Measurements from ENCODE around the gene ENTHD1. TPM values are rescaled to one million over a fixed set of nuclear protein-coding genes. Genes with fewer than 3 reads are reported as not detected.
"Not testable (repeated sequence)": the region's sequence is repeated elsewhere in the genome, so short reads cannot be mapped to it uniquely, and the experiment has no call there.

ENTHD1 gene
- total and polyA plus RNA-seq, 8 donors, result 0.16 TPM; not detected in 7

DNA sequence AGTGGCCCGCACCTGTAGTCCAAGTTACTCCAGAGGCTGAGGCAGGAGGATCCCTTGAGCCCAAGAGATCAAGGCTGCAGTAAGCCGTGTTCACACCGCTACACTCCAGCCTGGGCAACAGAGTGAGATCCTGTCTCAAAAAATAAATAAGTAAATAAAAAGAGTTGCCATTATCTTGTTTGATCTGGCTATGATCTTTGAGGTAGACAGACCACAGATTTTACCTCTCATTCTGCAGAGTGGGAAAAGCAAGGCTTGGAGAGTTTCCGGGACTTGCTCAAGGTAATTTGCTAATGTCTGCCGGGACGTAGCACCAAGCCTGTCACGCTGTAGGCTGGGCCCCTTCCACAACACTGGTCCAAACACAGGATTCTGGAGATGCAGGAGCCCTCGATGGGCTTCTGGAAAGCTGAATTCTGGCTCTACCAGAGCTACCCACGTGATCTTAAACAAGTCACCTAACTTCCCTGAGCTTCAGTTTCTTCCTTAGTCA lies 14.1 kb upstream of the ENTHD1 start:
- no peaks in the 10 kb centered on the region for H3K4me1 ChIP-seq
- no peak overlapping the region for H3K4me3 ChIP-seq
- TF ChIP-seq, protein P1, sequence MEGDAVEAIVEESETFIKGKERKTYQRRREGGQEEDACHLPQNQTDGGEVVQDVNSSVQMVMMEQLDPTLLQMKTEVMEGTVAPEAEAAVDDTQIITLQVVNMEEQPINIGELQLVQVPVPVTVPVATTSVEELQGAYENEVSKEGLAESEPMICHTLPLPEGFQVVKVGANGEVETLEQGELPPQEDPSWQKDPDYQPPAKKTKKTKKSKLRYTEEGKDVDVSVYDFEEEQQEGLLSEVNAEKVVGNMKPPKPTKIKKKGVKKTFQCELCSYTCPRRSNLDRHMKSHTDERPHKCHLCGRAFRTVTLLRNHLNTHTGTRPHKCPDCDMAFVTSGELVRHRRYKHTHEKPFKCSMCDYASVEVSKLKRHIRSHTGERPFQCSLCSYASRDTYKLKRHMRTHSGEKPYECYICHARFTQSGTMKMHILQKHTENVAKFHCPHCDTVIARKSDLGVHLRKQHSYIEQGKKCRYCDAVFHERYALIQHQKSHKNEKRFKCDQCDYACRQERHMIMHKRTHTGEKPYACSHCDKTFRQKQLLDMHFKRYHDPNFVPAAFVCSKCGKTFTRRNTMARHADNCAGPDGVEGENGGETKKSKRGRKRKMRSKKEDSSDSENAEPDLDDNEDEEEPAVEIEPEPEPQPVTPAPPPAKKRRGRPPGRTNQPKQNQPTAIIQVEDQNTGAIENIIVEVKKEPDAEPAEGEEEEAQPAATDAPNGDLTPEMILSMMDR (IDR thresholded peaks at IDR 0.05), result no peak
- ATAC-seq (no peak), DNase-seq (no peak)
- intact Hi-C loops (cut with DNase I), result no loop called here
- H3K27me3 ChIP-seq, result peaks cover 8 to 65% of the 10 kb centered on the region in 2 donors
- no peaks in the 10 kb centered on the region for H3K9me3 ChIP-seq
- no peaks in the 10 kb centered on the region for H3K36me3 ChIP-seq
- H3K27ac ChIP-seq, result no peak overlapping the region

DNA sequence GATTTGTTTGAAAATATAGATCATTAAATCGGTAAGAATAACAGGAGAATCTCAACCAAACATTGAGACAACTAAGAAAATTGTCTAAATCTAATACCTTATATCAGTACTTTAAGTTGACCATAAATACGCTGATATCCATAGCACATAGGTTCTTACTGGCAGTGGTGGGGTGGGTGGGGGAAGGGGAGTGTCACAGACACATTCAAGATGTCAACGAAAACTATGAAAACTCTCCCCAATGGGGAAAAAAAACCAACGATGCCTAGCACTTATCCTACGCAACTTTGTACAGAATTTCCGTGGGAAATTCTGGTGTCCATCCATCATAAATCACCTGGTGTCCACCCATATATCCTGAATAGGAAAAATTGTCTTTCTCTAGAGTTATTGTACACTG lies 13.5 kb upstream of the ENTHD1 start:
- TF ChIP-seq, protein P1 (IDR thresholded peaks at IDR 0.05), result no peak
- Histone ChIP-seq H3K27me3 (peaks cover 6 to 60% of the 10 kb centered on the region in 2 donors), H3K4me1 (no peaks in the 10 kb centered on the region), H3K36me3 (no peaks in the 10 kb centered on the region), H3K4me3 (no peak overlapping the region), H3K27ac (no peak overlapping the region), H3K9me3 (no peaks in the 10 kb centered on the region)
- intact Hi-C loops (cut with DNase I), result no loop called here
- no peak for DNase-seq
- ATAC-seq, result no peak

DNA sequence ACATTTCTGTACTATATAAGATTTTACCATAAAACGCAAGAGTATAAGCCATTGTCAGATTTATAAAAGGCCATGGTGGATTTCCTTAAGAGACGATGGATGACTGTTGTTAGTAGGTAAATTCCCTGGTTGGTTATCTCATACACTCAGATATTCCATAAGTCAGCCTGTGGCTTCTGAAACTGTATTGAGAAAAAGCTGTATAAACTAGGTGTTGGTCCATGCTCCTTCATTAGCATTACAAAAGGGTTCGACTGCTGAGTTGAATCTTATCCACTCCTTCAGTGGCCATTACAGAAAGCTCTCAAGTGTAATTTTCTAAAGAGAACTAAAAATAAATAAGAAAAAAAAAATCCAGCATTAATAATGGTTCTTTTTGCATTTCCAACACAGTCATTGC lies 12.6 kb upstream of the ENTHD1 start:
- Histone ChIP-seq H3K27ac (no peak overlapping the region), H3K36me3 (no peaks in the 10 kb centered on the region), H3K27me3 (peaks cover 0 to 55% of the 10 kb centered on the region in 2 donors), H3K9me3 (no peaks in the 10 kb centered on the region), H3K4me1 (no peaks in the 10 kb centered on the region), H3K4me3 (no peak overlapping the region)
- DNase-seq (no peak), ATAC-seq (no peak)
- TF ChIP-seq, protein P1 (IDR thresholded peaks at IDR 0.05), result no peak
- intact Hi-C loops (cut with DNase I), result no loop called here

DNA sequence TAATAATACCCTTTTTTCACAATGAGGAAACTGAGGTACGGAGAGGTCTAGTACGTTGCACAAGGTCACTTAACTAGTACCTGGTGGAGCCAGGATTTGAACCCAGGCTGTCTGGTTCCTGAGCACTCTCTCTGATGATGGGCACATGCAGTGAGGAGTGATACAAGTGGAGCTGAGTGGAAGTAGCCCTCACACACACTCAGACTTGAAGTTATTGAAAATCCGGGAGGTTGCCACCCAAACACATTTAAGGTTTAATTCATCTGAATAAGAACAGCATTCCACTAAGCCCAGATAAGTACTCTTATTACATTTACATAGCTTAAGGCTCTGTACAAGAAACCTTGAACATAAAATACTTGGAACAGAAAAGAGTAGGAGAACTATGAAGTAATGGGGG lies 12.1 kb upstream of the ENTHD1 start:
- Histone ChIP-seq H3K9me3 (no peaks in the 10 kb centered on the region), H3K27me3 (peaks cover 0 to 50% of the 10 kb centered on the region in 2 donors), H3K4me3 (no peak overlapping the region), H3K36me3 (no peaks in the 10 kb centered on the region), H3K27ac (no peak overlapping the region), H3K4me1 (no peaks in the 10 kb centered on the region)
- intact Hi-C loops (cut with DNase I), result no loop called here
- TF ChIP-seq, protein P1 (IDR thresholded peaks at IDR 0.05), result no peak
- ATAC-seq (peak; percentile 53), DNase-seq (no peak)

DNA sequence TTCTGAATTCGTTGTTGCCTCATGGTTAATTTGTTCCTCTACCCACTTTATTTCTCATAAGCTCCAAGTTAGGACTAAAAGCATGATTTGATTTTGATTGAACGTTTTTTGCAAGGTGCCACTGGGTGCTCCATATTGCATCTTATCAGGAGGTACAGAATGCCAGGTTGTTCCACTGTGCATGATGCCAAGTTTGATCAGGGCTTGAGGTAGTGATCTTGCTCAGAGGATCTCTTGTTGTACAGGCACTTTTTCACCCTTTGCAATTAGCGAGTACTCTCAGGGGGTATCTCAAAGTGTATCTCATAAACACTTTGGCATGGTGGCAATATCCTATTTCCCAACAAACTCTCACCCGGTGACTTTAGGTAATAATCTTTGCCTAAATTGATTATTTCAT lies 11.3 kb upstream of the ENTHD1 start:
- Histone ChIP-seq H3K27me3 (peaks cover 0 to 44% of the 10 kb centered on the region in 2 donors), H3K36me3 (no peaks in the 10 kb centered on the region), H3K9me3 (no peaks in the 10 kb centered on the region), H3K27ac (no peak overlapping the region), H3K4me1 (no peaks in the 10 kb centered on the region), H3K4me3 (peak overlapping the region in 1 of 2 donors; percentile 15)
- DNase-seq, result no peak
- TF ChIP-seq, protein P1 (IDR thresholded peaks at IDR 0.05), result no peak
- no peak for ATAC-seq
- intact Hi-C loops (cut with DNase I), result no loop called here

DNA sequence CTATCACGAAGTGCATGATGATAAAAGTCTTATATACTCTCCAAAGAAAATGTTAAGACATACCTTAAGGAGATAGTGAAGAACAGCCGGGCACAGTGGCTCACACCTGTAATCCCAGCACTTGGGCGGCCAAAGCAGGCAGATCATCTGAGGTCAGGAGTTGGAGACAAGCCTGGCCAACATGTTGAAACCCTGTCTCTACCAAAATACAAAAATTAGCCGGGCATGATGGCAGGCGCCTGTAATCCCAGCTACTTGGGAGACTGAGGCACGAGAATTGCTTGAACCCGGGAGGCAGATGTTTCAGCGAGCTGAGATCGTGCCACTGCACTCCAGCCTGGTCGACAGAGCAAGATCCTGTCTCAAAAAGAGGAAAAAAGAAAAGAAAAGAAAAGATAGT lies 10.5 kb upstream of the ENTHD1 start:
- H3K27ac ChIP-seq; H3K36me3 ChIP-seq; H3K9me3 ChIP-seq; ATAC-seq; H3K4me1 ChIP-seq; intact Hi-C loops (cut with DNase I); DNase-seq; H3K4me3 ChIP-seq: not testable (repeated sequence)
- peaks cover 0 to 39% of the 10 kb centered on the region in 2 donors for H3K27me3 ChIP-seq
